CD14-positive monocyte (primary cell): ENCODE data around the gene TRAPPC10. TPM values are rescaled to one million over a fixed set of nuclear protein-coding genes. Genes with fewer than 3 reads are reported as not detected.

Experiments used
- DNase-seq, 3 donors: peaks; one replicate each; pipeline ENCODE4 v3.0.0-alpha.2; 2011 to 2022
- H2AFZ ChIP-seq: 2 replicates; pipeline ENCODE4 v1.6.0; 2012; ENCODE audit warnings: mild to moderate bottlenecking, low read depth, low read length, inconsistent platforms; ENCODE audit not compliant: insufficient read depth, poor library complexity, severe bottlenecking
- H3K27ac ChIP-seq, 2 donors: 1 replicate in 1 of 2; 2 replicates in 1 of 2; pipeline ENCODE4 v1.5.1; 2012 to 2013; ENCODE audit warnings: low read length in 2 of 2, control low read depth in 1 of 2, inconsistent platforms in 1 of 2, low read depth in 1 of 2, mild to moderate bottlenecking in 1 of 2
- H3K27me3 ChIP-seq, 2 donors: one replicate each; pipeline versions ENCODE4 v1.6.0 to v1.6.1; 2011 to 2013; ENCODE audit warnings: low read length in 2 of 2; ENCODE audit not compliant: control insufficient read depth in 2 of 2, insufficient read depth in 2 of 2
- H3K36me3 ChIP-seq, 2 donors: replicated peaks in 1 of 2; 1 replicate in 1 of 2; 2 replicates in 1 of 2; pipeline versions ENCODE4 v1.5.1 to v1.6.1; 2012 to 2013; ENCODE audit warnings: low read length in 2 of 2, control low read depth in 1 of 2, inconsistent platforms in 1 of 2, mild to moderate bottlenecking in 1 of 2; ENCODE audit not compliant: insufficient read depth in 2 of 2, control insufficient read depth in 1 of 2
- H3K4me1 ChIP-seq, 2 donors: 1 replicate in 1 of 2; 2 replicates in 1 of 2; pipeline versions ENCODE4 v1.5.1 to v1.6.1; 2012 to 2013; ENCODE audit warnings: low read length in 2 of 2, control low read depth in 1 of 2, inconsistent platforms in 1 of 2, mild to moderate bottlenecking in 1 of 2, moderate library complexity in 1 of 2; ENCODE audit not compliant: insufficient read depth in 2 of 2, control insufficient read depth in 1 of 2
- H3K4me2 ChIP-seq: replicated peaks from 2 replicates; pipeline ENCODE3; 2012; ENCODE audit warnings: low read length, moderate library complexity, mild to moderate bottlenecking; ENCODE audit not compliant: poor library complexity, severe bottlenecking; ENCODE audit errors: extremely low read depth
- H3K4me3 ChIP-seq, 3 experiments: fragments of 200-600 bp in 1 of 3; sonication (generic) in 1 of 3; replicated peaks in 1 of 3; 1 replicate in 2 of 3; 2 replicates in 1 of 3; pipeline ENCODE4 v1.5.1; 2011 to 2013; ENCODE audit warnings: low read length in 3 of 3, mild to moderate bottlenecking in 3 of 3, control low read depth in 2 of 3, low read depth in 2 of 3, inconsistent platforms in 1 of 3, moderate library complexity in 1 of 3
- H3K79me2 ChIP-seq: 2 replicates; pipeline ENCODE4 v1.6.0; 2012; ENCODE audit warnings: mild to moderate bottlenecking, control low read depth, inconsistent platforms, low read length, moderate library complexity; ENCODE audit not compliant: insufficient read depth
- H3K9ac ChIP-seq: 2 replicates; pipeline ENCODE4 v1.6.0; 2017; ENCODE audit warnings: low read length, mild to moderate bottlenecking; ENCODE audit not compliant: insufficient read depth, poor library complexity, severe bottlenecking
- H3K9me3 ChIP-seq, 2 donors: replicated peaks in 1 of 2; 1 replicate in 1 of 2; 2 replicates in 1 of 2; pipeline versions ENCODE4 v1.5.1 to v1.6.1; 2012 to 2013; ENCODE audit warnings: low read length in 2 of 2, control low read depth in 1 of 2; ENCODE audit not compliant: control insufficient read depth in 1 of 2, insufficient read depth in 1 of 2
- H4K20me1 ChIP-seq: 2 replicates; pipeline ENCODE4 v1.6.0; 2012; ENCODE audit warnings: mild to moderate bottlenecking, low read length, control low read depth, moderate library complexity; ENCODE audit not compliant: insufficient read depth
- H3K27ac Mint-ChIP-seq, 7 donors: one replicate each; pipeline ENCODE4 v1.8.0; 2020; ENCODE audit warnings: mild to moderate bottlenecking in 7 of 7, mixed read lengths in 7 of 7, moderate library complexity in 6 of 7, inconsistent platforms in 2 of 7
- H3K27me3 Mint-ChIP-seq, 3 donors: one replicate each; pipeline ENCODE4 v1.8.0; 2021 to 2022; ENCODE audit warnings: low read depth in 3 of 3, mild to moderate bottlenecking in 3 of 3, mixed read lengths in 3 of 3, moderate library complexity in 3 of 3, inconsistent platforms in 1 of 3
- H3K36me3 Mint-ChIP-seq, 2 donors: one replicate each; pipeline ENCODE4 v1.8.0; 2020; ENCODE audit warnings: mixed read lengths in 2 of 2, inconsistent platforms in 1 of 2, mild to moderate bottlenecking in 1 of 2
- H3K4me1 Mint-ChIP-seq: one replicate; pipeline ENCODE4 v1.8.0; 2020; ENCODE audit warnings: mild to moderate bottlenecking, mixed read lengths
- H3K4me3 Mint-ChIP-seq, 2 donors: one replicate each; pipeline ENCODE4 v1.8.0; 2020; ENCODE audit warnings: mild to moderate bottlenecking in 2 of 2, mixed read lengths in 2 of 2, moderate library complexity in 1 of 2
- H3K9me3 Mint-ChIP-seq, 7 donors: one replicate each; pipeline ENCODE4 v1.8.0; 2020 to 2022; ENCODE audit warnings: mixed read lengths in 7 of 7, mild to moderate bottlenecking in 6 of 7, moderate library complexity in 6 of 7, inconsistent platforms in 2 of 7
- WGBS: methylation state at CpG from one replicate; pipeline ENCODE4 v1.1.5; 2013; ENCODE audit warnings: missing lambda C conversion rate; ENCODE audit not compliant: insufficient coverage; 5-methylcytosine and 5-hydroxymethylcytosine counted together
- intact Hi-C, 2 donors: fragments of 100-400 bp; cut with micrococcal nuclease; formaldehyde crosslinking; loops; one replicate each; pipeline versions ENCODE4 v1.15.0 to v1.15.1; 2023
- polyA plus RNA-seq, 3 donors: library from polyadenylated mRNA; depleted of rRNA in 1 of 3; unstranded in 2 of 3; stranded (reverse) in 1 of 3; fragments of 300-500 nt in 2 of 3; fragments of >200 nt in 1 of 3; fragmentation: Illumina TruSeq in 2 of 3; gene quantifications; 1 replicate in 2 of 3; 2 replicates in 1 of 3; pipeline ENCODE4 v1.2.3, GENCODE V29; 2012 to 2021
- TF ChIP-seq, protein P1 (sequence below): fragments of 200-600 bp; IDR thresholded peaks from one replicate; pipeline ENCODE4 v1.8.0; 2022; ENCODE audit warnings: antibody characterized with exemption, mild to moderate bottlenecking

Gene TRAPPC10
- polyA plus RNA-seq, 3 donors, result 5.9 to 40.6 (median 8.6) TPM

- no peaks in the 10 kb centered on the region for H3K27me3 ChIP-seq
- no peaks in the 10 kb centered on the region for H4K20me1 ChIP-seq
- H3K9me3 ChIP-seq, result no peaks in the 10 kb centered on the region
- no peak overlapping the region for H3K9ac ChIP-seq
- intact Hi-C loops, result no loop called here
- H3K4me1 ChIP-seq, result no peaks in the 10 kb centered on the region
- H3K4me2 ChIP-seq, result no peak overlapping the region
- Mint-ChIP-seq H3K36me3 (peaks cover 0 to 4% of the 10 kb centered on the region in 2 donors), H3K27ac (no peak overlapping the region), H3K27me3 (peaks cover 0 to 4% (median under 1%) of the 10 kb centered on the region in 3 donors), H3K4me3 (no peak overlapping the region), H3K9me3 (no peaks in the 10 kb centered on the region), H3K4me1 (no peaks in the 10 kb centered on the region)
- no peak overlapping the region for H3K27ac ChIP-seq
- 97% methylated on average over 12 of the region's 13 CpGs for WGBS
- no peak for DNase-seq
- H2AFZ ChIP-seq, result no peak overlapping the region
- H3K4me3 ChIP-seq, result no peak overlapping the region
- TF ChIP-seq, protein P1, sequence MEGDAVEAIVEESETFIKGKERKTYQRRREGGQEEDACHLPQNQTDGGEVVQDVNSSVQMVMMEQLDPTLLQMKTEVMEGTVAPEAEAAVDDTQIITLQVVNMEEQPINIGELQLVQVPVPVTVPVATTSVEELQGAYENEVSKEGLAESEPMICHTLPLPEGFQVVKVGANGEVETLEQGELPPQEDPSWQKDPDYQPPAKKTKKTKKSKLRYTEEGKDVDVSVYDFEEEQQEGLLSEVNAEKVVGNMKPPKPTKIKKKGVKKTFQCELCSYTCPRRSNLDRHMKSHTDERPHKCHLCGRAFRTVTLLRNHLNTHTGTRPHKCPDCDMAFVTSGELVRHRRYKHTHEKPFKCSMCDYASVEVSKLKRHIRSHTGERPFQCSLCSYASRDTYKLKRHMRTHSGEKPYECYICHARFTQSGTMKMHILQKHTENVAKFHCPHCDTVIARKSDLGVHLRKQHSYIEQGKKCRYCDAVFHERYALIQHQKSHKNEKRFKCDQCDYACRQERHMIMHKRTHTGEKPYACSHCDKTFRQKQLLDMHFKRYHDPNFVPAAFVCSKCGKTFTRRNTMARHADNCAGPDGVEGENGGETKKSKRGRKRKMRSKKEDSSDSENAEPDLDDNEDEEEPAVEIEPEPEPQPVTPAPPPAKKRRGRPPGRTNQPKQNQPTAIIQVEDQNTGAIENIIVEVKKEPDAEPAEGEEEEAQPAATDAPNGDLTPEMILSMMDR, result no peak
- no peaks in the 10 kb centered on the region for H3K79me2 ChIP-seq
- H3K36me3 ChIP-seq, result no peaks in the 10 kb centered on the region
Measured at GRCh38 chr21:44005071-44005470, 7.0 kb upstream of the TRAPPC10 start.

- Mint-ChIP-seq H3K9me3 (no peaks in the 10 kb centered on the region), H3K4me1 (peaks cover 4% of the 10 kb centered on the region), H3K4me3 (no peak overlapping the region), H3K27ac (no peak overlapping the region), H3K27me3 (peaks cover 0 to 4% (median 0%) of the 10 kb centered on the region in 3 donors), H3K36me3 (peaks cover 0 to 4% of the 10 kb centered on the region in 2 donors)
- Histone ChIP-seq H3K9ac (no peak overlapping the region), H3K4me1 (no peaks in the 10 kb centered on the region), H3K9me3 (no peaks in the 10 kb centered on the region), H3K4me3 (no peak overlapping the region), H3K27ac (no peak overlapping the region), H3K36me3 (no peaks in the 10 kb centered on the region), H3K4me2 (no peak overlapping the region), H2AFZ (no peak overlapping the region), H4K20me1 (no peaks in the 10 kb centered on the region), H3K27me3 (no peaks in the 10 kb centered on the region), H3K79me2 (no peaks in the 10 kb centered on the region)
- TF ChIP-seq, protein P1, result no peak
- intact Hi-C loops, result no loop called here
- WGBS, result 92% methylated on average over 6 of the region's 9 CpGs
- DNase-seq, result no peak
Measured at GRCh38 chr21:44005593-44005992, 6.5 kb upstream of the TRAPPC10 start.
